RWPE2 (cell line): ENCODE results near the gene CEP41.
"Not testable (repeated sequence)": the region's sequence is repeated elsewhere in the genome, so short reads cannot be mapped to it uniquely, and the experiment has no call there.

Experiments used
- ATAC-seq: fragments of 200-7000 bp; cut with Tn5 transposase; 3 replicates; pipeline ENCODE4 v1.9.1; 2021; ENCODE audit warnings: low read depth
- DNase-seq: peaks from one replicate; pipeline ENCODE4 v3.0.0-alpha.2; 2020; ENCODE audit warnings: low spot score
- H3K27ac ChIP-seq: fragments of 450-650 bp; 2 replicates; pipeline ENCODE4 v1.5.1; 2017; ENCODE audit warnings: mild to moderate bottlenecking; ENCODE audit not compliant: poor library complexity, severe bottlenecking
- H3K27me3 ChIP-seq: fragments of 250-450 bp; sonication (Bioruptor Pico); 2 replicates; pipeline ENCODE4 v1.5.1; 2021; ENCODE audit warnings: mild to moderate bottlenecking, moderate library complexity; ENCODE audit not compliant: insufficient read depth, poor library complexity, severe bottlenecking
- H3K36me3 ChIP-seq: fragments of 250-450 bp; sonication (Bioruptor Pico); 2 replicates; pipeline ENCODE4 v1.5.1; 2020; ENCODE audit warnings: low read depth, mild to moderate bottlenecking, moderate library complexity
- H3K4me1 ChIP-seq: fragments of 250-450 bp; sonication (Bioruptor Pico); 2 replicates; pipeline ENCODE4 v1.5.1; 2021; ENCODE audit warnings: mild to moderate bottlenecking, moderate library complexity; ENCODE audit not compliant: insufficient read depth, poor library complexity, severe bottlenecking
- H3K4me3 ChIP-seq: fragments of 250-450 bp; sonication (Bioruptor Pico); 2 replicates; pipeline ENCODE4 v1.5.1; 2021; ENCODE audit warnings: mild to moderate bottlenecking, moderate library complexity; ENCODE audit not compliant: severe bottlenecking
- H3K9me3 ChIP-seq: fragments of 250-450 bp; sonication (Bioruptor Pico); 2 replicates; pipeline ENCODE4 v1.5.1; 2021; ENCODE audit warnings: mild to moderate bottlenecking, moderate library complexity; ENCODE audit not compliant: severe bottlenecking
- TF ChIP-seq, protein P1 (sequence below): fragments of 450-650 bp; IDR thresholded peaks from one replicate; pipeline ENCODE4 v1.5.1; 2017; ENCODE audit warnings: mild to moderate bottlenecking, moderate library complexity; ENCODE audit not compliant: poor library complexity, severe bottlenecking

CEP41 gene

DNA sequence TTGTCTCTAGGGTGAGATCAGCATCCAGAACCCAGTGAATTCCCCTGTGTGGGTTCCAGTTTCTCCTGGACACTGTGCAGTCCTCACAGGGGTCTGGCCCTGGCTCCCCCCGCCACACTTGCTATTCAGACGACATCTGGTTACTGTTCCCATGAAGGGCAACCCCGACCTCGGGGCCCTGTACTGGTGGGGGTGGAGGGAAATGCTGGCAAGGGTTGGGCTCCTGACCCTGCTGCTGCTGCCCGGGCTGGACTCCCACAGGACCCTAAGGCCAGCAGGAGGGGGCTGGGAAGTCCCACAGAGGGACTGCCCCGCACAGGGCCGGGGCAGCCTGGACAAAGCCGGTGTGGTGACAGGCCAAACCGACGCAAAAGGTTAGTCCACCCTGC, 61.3 kb downstream of the CEP41 start:
- Histone ChIP-seq H3K4me3 (no peak overlapping the region), H3K9me3 (no peaks in the 10 kb centered on the region), H3K27ac (no peak overlapping the region), H3K27me3 (no peaks in the 10 kb centered on the region), H3K4me1 (peaks cover 1% of the 10 kb centered on the region), H3K36me3 (no peaks in the 10 kb centered on the region)
- ATAC-seq: no peak
- TF ChIP-seq, protein P1, sequence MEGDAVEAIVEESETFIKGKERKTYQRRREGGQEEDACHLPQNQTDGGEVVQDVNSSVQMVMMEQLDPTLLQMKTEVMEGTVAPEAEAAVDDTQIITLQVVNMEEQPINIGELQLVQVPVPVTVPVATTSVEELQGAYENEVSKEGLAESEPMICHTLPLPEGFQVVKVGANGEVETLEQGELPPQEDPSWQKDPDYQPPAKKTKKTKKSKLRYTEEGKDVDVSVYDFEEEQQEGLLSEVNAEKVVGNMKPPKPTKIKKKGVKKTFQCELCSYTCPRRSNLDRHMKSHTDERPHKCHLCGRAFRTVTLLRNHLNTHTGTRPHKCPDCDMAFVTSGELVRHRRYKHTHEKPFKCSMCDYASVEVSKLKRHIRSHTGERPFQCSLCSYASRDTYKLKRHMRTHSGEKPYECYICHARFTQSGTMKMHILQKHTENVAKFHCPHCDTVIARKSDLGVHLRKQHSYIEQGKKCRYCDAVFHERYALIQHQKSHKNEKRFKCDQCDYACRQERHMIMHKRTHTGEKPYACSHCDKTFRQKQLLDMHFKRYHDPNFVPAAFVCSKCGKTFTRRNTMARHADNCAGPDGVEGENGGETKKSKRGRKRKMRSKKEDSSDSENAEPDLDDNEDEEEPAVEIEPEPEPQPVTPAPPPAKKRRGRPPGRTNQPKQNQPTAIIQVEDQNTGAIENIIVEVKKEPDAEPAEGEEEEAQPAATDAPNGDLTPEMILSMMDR: no peak
- no peak for DNase-seq

DNA sequence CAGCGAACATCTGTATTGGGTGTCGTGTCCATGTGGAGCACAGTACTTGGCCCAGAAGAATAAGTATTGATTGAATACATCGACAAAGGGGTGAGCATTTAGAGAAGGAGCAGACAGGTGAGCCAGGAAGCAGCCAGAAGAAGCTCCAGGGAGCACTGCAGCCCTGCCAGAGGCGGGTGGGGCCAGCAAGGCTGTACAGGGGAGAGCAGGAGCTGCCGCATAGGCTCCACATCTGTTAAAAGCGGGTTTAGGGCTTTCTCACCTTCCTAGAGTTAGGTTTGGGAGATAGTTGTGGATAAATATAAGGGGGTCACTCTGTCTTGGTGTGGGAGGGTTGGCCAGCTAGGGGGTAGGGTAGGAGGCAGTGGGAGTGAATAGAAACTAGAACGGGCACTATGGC, 61.8 kb downstream of the CEP41 start:
- Histone ChIP-seq H3K4me1 (peaks cover 6% of the 10 kb centered on the region), H3K27ac (no peak overlapping the region), H3K4me3 (no peak overlapping the region), H3K9me3 (no peaks in the 10 kb centered on the region), H3K27me3 (no peaks in the 10 kb centered on the region), H3K36me3 (no peaks in the 10 kb centered on the region)
- no peak for DNase-seq
- ATAC-seq: no peak
- TF ChIP-seq, protein P1: no peak

DNA sequence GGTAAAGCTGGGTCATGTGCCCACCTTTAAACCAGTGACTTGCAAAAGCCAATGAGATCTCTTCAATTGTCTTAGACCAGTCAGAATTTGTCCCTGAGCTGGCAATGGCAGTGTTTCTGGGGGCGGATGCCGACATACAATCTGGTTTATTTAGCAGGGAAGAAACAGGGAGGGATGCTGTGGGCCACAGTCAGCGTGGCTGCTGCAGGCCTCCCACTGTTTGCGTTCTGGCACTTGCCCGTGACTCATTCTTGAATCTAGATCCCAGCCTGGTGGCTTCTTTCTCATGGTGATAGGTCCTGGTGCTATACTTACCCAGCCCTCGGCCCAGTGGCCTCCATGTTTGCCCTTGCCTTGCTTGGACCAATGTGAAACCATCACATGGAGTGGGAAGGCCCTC, 63.6 kb downstream of the CEP41 start:
- ATAC-seq (no peak), DNase-seq (no peak)
- Histone ChIP-seq H3K9me3 (no peaks in the 10 kb centered on the region), H3K4me3 (no peak overlapping the region), H3K36me3 (no peaks in the 10 kb centered on the region), H3K27me3 (no peaks in the 10 kb centered on the region), H3K4me1 (peaks cover 22% of the 10 kb centered on the region), H3K27ac (no peak overlapping the region)
- TF ChIP-seq, protein P1: no peak

DNA sequence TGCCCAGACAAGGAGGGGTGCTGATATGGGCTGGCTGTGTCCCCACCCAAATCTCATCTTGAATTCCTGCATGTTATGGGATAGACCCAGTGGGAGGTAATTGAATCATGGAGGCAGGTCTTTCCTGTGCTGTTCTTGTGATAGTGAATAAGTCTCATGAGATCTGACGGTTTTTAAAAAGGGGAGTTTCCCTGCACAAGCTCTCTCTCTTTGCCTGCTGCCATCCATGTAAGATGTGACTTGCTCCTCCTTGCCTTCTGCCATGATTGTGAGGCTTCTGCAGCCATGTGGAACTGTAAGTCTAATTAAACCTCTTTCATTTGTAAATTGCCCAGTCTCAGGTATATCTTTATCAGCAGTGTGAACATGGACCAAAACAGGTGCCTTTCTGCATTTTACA, 64.4 kb downstream of the CEP41 start:
- not testable (repeated sequence) for H3K4me3 ChIP-seq, H3K27ac ChIP-seq, H3K27me3 ChIP-seq, DNase-seq, ATAC-seq, H3K36me3 ChIP-seq, H3K9me3 ChIP-seq
- peaks cover 25% of the 10 kb centered on the region for H3K4me1 ChIP-seq

DNA sequence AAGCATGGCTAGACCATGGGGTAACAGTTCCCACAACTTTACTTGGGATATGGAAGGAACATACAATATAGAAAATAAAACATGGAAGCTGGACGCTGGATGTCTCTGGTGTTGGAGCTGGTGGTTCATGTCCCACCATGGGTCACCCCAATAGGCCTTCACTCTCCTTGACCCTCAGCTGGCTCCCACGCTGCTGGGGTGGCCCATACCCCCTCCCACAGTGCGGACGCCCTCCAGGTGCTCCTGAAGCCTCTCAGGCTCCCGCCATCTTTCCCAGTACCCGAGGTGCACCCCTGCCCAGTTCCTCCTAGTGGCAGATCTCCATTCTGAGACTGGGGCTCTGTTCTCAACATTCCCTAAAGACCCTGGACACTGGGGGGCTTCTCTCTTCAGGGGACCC, 66.3 kb downstream of the CEP41 start:
- ATAC-seq (no peak), DNase-seq (no peak)
- TF ChIP-seq, protein P1: no peak
- H3K9me3 ChIP-seq: no peaks in the 10 kb centered on the region
- H3K36me3 ChIP-seq: no peaks in the 10 kb centered on the region
- H3K4me3 ChIP-seq: no peak overlapping the region
- peak overlapping the region; percentile 97 for H3K27ac ChIP-seq
- no peaks in the 10 kb centered on the region for H3K27me3 ChIP-seq
- peaks cover 41% of the 10 kb centered on the region for H3K4me1 ChIP-seq
